Effector memory CD8-positive, alpha-beta T cell (primary cell): ENCODE measurements around the gene CGGBP1.
"Not testable (repeated sequence)": the region's sequence is repeated elsewhere in the genome, so short reads cannot be mapped to it uniquely, and the experiment has no call there.

ENCODE experiments used
- ATAC-seq: fragments of 150-1000 bp; cut with Tn5 transposase; replicated peaks from 2 replicates; pipeline ENCODE4 v1.10.0; 2021; ENCODE audit warnings: mild to moderate bottlenecking, moderate library complexity
- DNase-seq, 3 experiments: peaks; one replicate each; pipeline ENCODE4 v3.0.0; 2021
- H3K27ac Mint-ChIP-seq, 2 donors: one replicate each; pipeline ENCODE4 v1.8.0; 2022; ENCODE audit warnings: mild to moderate bottlenecking in 2 of 2, mixed read lengths in 2 of 2, moderate library complexity in 2 of 2
- H3K27me3 Mint-ChIP-seq, 2 donors: one replicate each; pipeline ENCODE4 v1.8.0; 2022; ENCODE audit warnings: mixed read lengths in 2 of 2
- H3K36me3 Mint-ChIP-seq: one replicate; pipeline ENCODE4 v1.8.0; 2022; ENCODE audit warnings: mild to moderate bottlenecking, moderate library complexity, mixed read lengths; ENCODE audit not compliant: insufficient read depth
- H3K4me1 Mint-ChIP-seq, 2 donors: one replicate each; pipeline ENCODE4 v1.8.0; 2022; ENCODE audit warnings: low read depth in 2 of 2, mixed read lengths in 2 of 2
- H3K4me3 Mint-ChIP-seq, 2 donors: one replicate each; pipeline ENCODE4 v1.8.0; 2022; ENCODE audit warnings: mild to moderate bottlenecking in 2 of 2, mixed read lengths in 2 of 2, moderate library complexity in 2 of 2
- H3K9me3 Mint-ChIP-seq, 2 donors: one replicate each; pipeline ENCODE4 v1.8.0; 2022; ENCODE audit warnings: mixed read lengths in 2 of 2

The CGGBP1 gene

GRCh38 chr3:88031642-88032077 is 27.1 kb downstream of the CGGBP1 start:
- H3K27me3 Mint-ChIP-seq, result no peaks in the 10 kb centered on the region
- ATAC-seq (peak; percentile 92), DNase-seq (peak in 2 of 3 experiments; percentile 9 to 15)
- H3K27ac Mint-ChIP-seq, result peak overlapping the region; percentile 89 to 97
- H3K36me3 Mint-ChIP-seq, result peaks cover 3% of the 10 kb centered on the region
- H3K9me3 Mint-ChIP-seq, result no peaks in the 10 kb centered on the region
- peak overlapping the region; percentile 70 to 73 for H3K4me3 Mint-ChIP-seq
- H3K4me1 Mint-ChIP-seq, result peaks cover 14 to 20% of the 10 kb centered on the region in 2 donors

- peaks cover 20% of the 10 kb centered on the region in 2 donors for H3K4me1 Mint-ChIP-seq
- H3K36me3 Mint-ChIP-seq, result peaks cover 3% of the 10 kb centered on the region
- no peaks in the 10 kb centered on the region for H3K9me3 Mint-ChIP-seq
- no peak for DNase-seq
- peak; percentile 44 for ATAC-seq
- H3K27me3 Mint-ChIP-seq, result no peaks in the 10 kb centered on the region
- H3K27ac Mint-ChIP-seq, result peak overlapping the region; percentile 80 to 84
- peak overlapping the region; percentile 76 to 77 for H3K4me3 Mint-ChIP-seq
These were observed 28.6 kb downstream of the CGGBP1 start for GRCh38 chr3:88030210-88030609.

GRCh38 chr3:88028876-88029275 is 29.9 kb downstream of the CGGBP1 start:
- H3K4me1 Mint-ChIP-seq, result peaks cover 20% of the 10 kb centered on the region in 2 donors

GRCh38 chr3:88025001-88025552 is 33.7 kb downstream of the CGGBP1 start:
- DNase-seq (no peak), ATAC-seq (no peak)
- Mint-ChIP-seq H3K36me3 (peaks cover 1% of the 10 kb centered on the region), H3K27ac (peak overlapping the region in 1 of 2 donors; percentile 41), H3K4me1 (peaks cover 7 to 12% of the 10 kb centered on the region in 2 donors), H3K4me3 (no peak overlapping the region), H3K9me3 (no peaks in the 10 kb centered on the region), H3K27me3 (no peaks in the 10 kb centered on the region)

More at GRCh38 chr3:88028876-88029275, 29.9 kb downstream of the CGGBP1 start:
- Mint-ChIP-seq H3K9me3 (no peaks in the 10 kb centered on the region), H3K27me3 (no peaks in the 10 kb centered on the region), H3K4me3 (no peak overlapping the region), H3K27ac (peak overlapping the region; percentile 80 to 84), H3K36me3 (peaks cover 3% of the 10 kb centered on the region)
- ATAC-seq, result no peak
- no peak for DNase-seq

GRCh38 chr3:88019024-88019423 is 39.8 kb downstream of the CGGBP1 start:
- Mint-ChIP-seq H3K9me3 (no peaks in the 10 kb centered on the region), H3K27ac (no peak overlapping the region), H3K36me3 (no peaks in the 10 kb centered on the region), H3K4me1 (peaks cover 9 to 12% of the 10 kb centered on the region in 2 donors), H3K4me3 (no peak overlapping the region), H3K27me3 (no peaks in the 10 kb centered on the region)
- DNase-seq (peak; percentile 15 to 27 (median 19)), ATAC-seq (peak; percentile 99)

GRCh38 chr3:88015656-88016055 is 43.1 kb downstream of the CGGBP1 start:
- not testable (repeated sequence) for ATAC-seq, H3K9me3 Mint-ChIP-seq, DNase-seq, H3K36me3 Mint-ChIP-seq, H3K4me3 Mint-ChIP-seq, H3K27ac Mint-ChIP-seq, H3K27me3 Mint-ChIP-seq
- peaks cover 9 to 12% of the 10 kb centered on the region in 2 donors for H3K4me1 Mint-ChIP-seq

- no peaks in the 10 kb centered on the region for H3K9me3 Mint-ChIP-seq
- no peaks in the 10 kb centered on the region for H3K36me3 Mint-ChIP-seq
- no peak for DNase-seq
- H3K27ac Mint-ChIP-seq, result no peak overlapping the region
- no peaks in the 10 kb centered on the region for H3K27me3 Mint-ChIP-seq
- no peak for ATAC-seq
- H3K4me3 Mint-ChIP-seq, result no peak overlapping the region
- H3K4me1 Mint-ChIP-seq, result peaks cover 5 to 8% of the 10 kb centered on the region in 2 donors
These were observed 45.2 kb downstream of the CGGBP1 start for GRCh38 chr3:88013592-88013991.

- H3K4me3 Mint-ChIP-seq, result no peak overlapping the region
- no peak overlapping the region for H3K27ac Mint-ChIP-seq
- H3K4me1 Mint-ChIP-seq, result no peaks in the 10 kb centered on the region
- no peaks in the 10 kb centered on the region for H3K36me3 Mint-ChIP-seq
- ATAC-seq (no peak), DNase-seq (no peak)
- H3K9me3 Mint-ChIP-seq, result no peaks in the 10 kb centered on the region
- no peaks in the 10 kb centered on the region for H3K27me3 Mint-ChIP-seq
These were observed 48.0 kb downstream of the CGGBP1 start for GRCh38 chr3:88010810-88011209.

- DNase-seq (no peak), ATAC-seq (no peak)
- H3K27ac Mint-ChIP-seq, result no peak overlapping the region
- no peaks in the 10 kb centered on the region for H3K36me3 Mint-ChIP-seq
- H3K4me3 Mint-ChIP-seq, result no peak overlapping the region
- H3K4me1 Mint-ChIP-seq, result peaks cover 2 to 5% of the 10 kb centered on the region in 2 donors
- H3K27me3 Mint-ChIP-seq, result no peaks in the 10 kb centered on the region
- no peaks in the 10 kb centered on the region for H3K9me3 Mint-ChIP-seq
These were observed 49.7 kb downstream of the CGGBP1 start for GRCh38 chr3:88009066-88009465.

GRCh38 chr3:88005066-88005465 is 53.7 kb downstream of the CGGBP1 start:
- Mint-ChIP-seq H3K36me3 (no peaks in the 10 kb centered on the region), H3K4me3 (no peak overlapping the region), H3K4me1 (peaks cover 2 to 5% of the 10 kb centered on the region in 2 donors), H3K9me3 (no peaks in the 10 kb centered on the region), H3K27ac (no peak overlapping the region), H3K27me3 (peaks cover 0 to 7% of the 10 kb centered on the region in 2 donors)
- ATAC-seq, result peak; percentile 89
- no peak for DNase-seq

GRCh38 chr3:88003115-88003755 is 55.6 kb downstream of the CGGBP1 start:
- H3K4me1 Mint-ChIP-seq, result peaks cover 2 to 5% of the 10 kb centered on the region in 2 donors
- ATAC-seq (peak; percentile 22), DNase-seq (no peak)
- no peaks in the 10 kb centered on the region for H3K9me3 Mint-ChIP-seq
- no peaks in the 10 kb centered on the region for H3K36me3 Mint-ChIP-seq
- peaks cover 0 to 7% of the 10 kb centered on the region in 2 donors for H3K27me3 Mint-ChIP-seq
- H3K4me3 Mint-ChIP-seq, result no peak overlapping the region
- H3K27ac Mint-ChIP-seq, result no peak overlapping the region

- H3K4me1 Mint-ChIP-seq, result peaks cover 4 to 6% of the 10 kb centered on the region in 2 donors
- no peak overlapping the region for H3K4me3 Mint-ChIP-seq
- no peaks in the 10 kb centered on the region for H3K9me3 Mint-ChIP-seq
- H3K27ac Mint-ChIP-seq, result no peak overlapping the region
- no peak for ATAC-seq
- peaks cover 0 to 7% of the 10 kb centered on the region in 2 donors for H3K27me3 Mint-ChIP-seq
- no peak for DNase-seq
- H3K36me3 Mint-ChIP-seq, result no peaks in the 10 kb centered on the region
These were observed 56.4 kb downstream of the CGGBP1 start for GRCh38 chr3:88002448-88002847.
